Neural progenitor cell (in vitro differentiated cells): Measurements from ENCODE around the gene TCF23. TPM values are rescaled to one million over a fixed set of nuclear protein-coding genes. Genes with fewer than 3 reads are reported as not detected.
"Not testable (repeated sequence)": the region's sequence is repeated elsewhere in the genome, so short reads cannot be mapped to it uniquely, and the experiment has no call there.

ENCODE experiments used
- DNase-seq: peaks from one replicate; pipeline ENCODE4 v3.0.0-alpha.2; 2016; ENCODE audit warnings: low spot score
- H2AFZ ChIP-seq: fragments of 200-600 bp; sonication (generic); replicated peaks from 2 replicates; pipeline ENCODE4 v1.6.1; 2016; ENCODE audit warnings: antibody characterized with exemption
- H3F3A ChIP-seq: fragments of 200-600 bp; sonication (generic); 2 replicates; pipeline ENCODE4 v1.6.1; 2016; ENCODE audit warnings: antibody characterized with exemption, low read depth
- H3K27ac ChIP-seq: fragments of 200-600 bp; sonication (generic); 2 replicates; pipeline ENCODE4 v1.5.1; 2016; ENCODE audit warnings: mild to moderate bottlenecking
- H3K27me3 ChIP-seq: fragments of 200-600 bp; sonication (generic); 2 replicates; pipeline ENCODE4 v1.6.1; 2016; ENCODE audit warnings: mild to moderate bottlenecking, moderate library complexity
- H3K36me3 ChIP-seq: fragments of 200-600 bp; sonication (generic); 2 replicates; pipeline ENCODE4 v1.5.1; 2016
- H3K4me1 ChIP-seq: fragments of 200-600 bp; sonication (generic); 2 replicates; pipeline ENCODE4 v1.6.1; 2016; ENCODE audit warnings: mixed run types
- H3K4me2 ChIP-seq: fragments of 200-600 bp; sonication (generic); 2 replicates; pipeline ENCODE4 v1.6.1; 2016
- H3K4me3 ChIP-seq: fragments of 200-600 bp; sonication (generic); 2 replicates; pipeline ENCODE4 v1.5.1; 2016
- H3K79me2 ChIP-seq: fragments of 200-600 bp; sonication (generic); 2 replicates; pipeline ENCODE4 v1.6.1; 2016; ENCODE audit warnings: low read depth
- H3K9ac ChIP-seq: fragments of 200-600 bp; sonication (generic); 2 replicates; pipeline ENCODE4 v1.6.1; 2016
- H3K9me3 ChIP-seq: fragments of 200-600 bp; sonication (generic); 2 replicates; pipeline ENCODE4 v1.5.1; 2016; ENCODE audit warnings: low read depth
- H4K20me1 ChIP-seq: fragments of 200-600 bp; sonication (generic); 2 replicates; pipeline ENCODE4 v1.6.1; 2016; ENCODE audit warnings: low read depth
- H3K27ac Mint-ChIP-seq: 3 replicates; pipeline ENCODE4 v1.8.0; 2021; ENCODE audit warnings: mixed read lengths
- H3K27me3 Mint-ChIP-seq: 2 replicates; pipeline ENCODE4 v1.8.0; 2022; ENCODE audit warnings: low read depth, mild to moderate bottlenecking, inconsistent platforms, moderate library complexity, mixed read lengths; ENCODE audit not compliant: insufficient read depth
- H3K36me3 Mint-ChIP-seq: 3 replicates; pipeline ENCODE4 v1.8.0; 2021; ENCODE audit warnings: mixed read lengths
- H3K4me1 Mint-ChIP-seq: 3 replicates; pipeline ENCODE4 v1.8.0; 2021; ENCODE audit warnings: mixed read lengths
- H3K4me3 Mint-ChIP-seq: 3 replicates; pipeline ENCODE4 v1.8.0; 2021; ENCODE audit warnings: mild to moderate bottlenecking, moderate library complexity, mixed read lengths
- H3K9me3 Mint-ChIP-seq: 3 replicates; pipeline ENCODE4 v1.8.0; 2020; ENCODE audit warnings: mixed read lengths
- EZH2 ChIP-seq: fragments of 200-600 bp; sonication (generic); IDR thresholded peaks from 2 replicates; pipeline ENCODE4 v1.6.1; 2017; ENCODE audit warnings: antibody characterized with exemption, mild to moderate bottlenecking, moderate library complexity
- EZH2phosphoT487 ChIP-seq: fragments of 200-600 bp; sonication (generic); IDR thresholded peaks from 2 replicates; pipeline ENCODE4 v1.6.1; 2017; ENCODE audit warnings: antibody characterized with exemption
- total RNA-seq: library from RNA; depleted of rRNA; stranded (reverse); fragments of >200 nt; gene quantifications from 2 replicates; pipeline ENCODE4 v1.2.3, GENCODE V29; 2015; ENCODE audit warnings: low replicate concordance
- TF ChIP-seq, protein P1 (sequence below): fragments of 200-600 bp; sonication (generic); IDR thresholded peaks from 2 replicates; pipeline ENCODE4 v1.5.1; 2017; ENCODE audit warnings: antibody characterized with exemption, mild to moderate bottlenecking

Gene TCF23
- total RNA-seq, 1 donor from 2014 or later, result not detected

GRCh38 chr2:27111392-27112078, 37.3 kb upstream of the TCF23 start:
- not testable (repeated sequence) for H3K4me1 ChIP-seq, H3K9me3 Mint-ChIP-seq, H3K9ac ChIP-seq, H2AFZ ChIP-seq, H3K4me2 ChIP-seq, H3K4me3 Mint-ChIP-seq, H3K27ac Mint-ChIP-seq, H4K20me1 ChIP-seq, H3K27ac ChIP-seq, DNase-seq, H3K27me3 ChIP-seq, H3K79me2 ChIP-seq, H3K36me3 ChIP-seq, H3K36me3 Mint-ChIP-seq, H3K9me3 ChIP-seq, H3F3A ChIP-seq, H3K4me3 ChIP-seq
- H3K4me1 Mint-ChIP-seq, result peaks cover 10% of the 10 kb centered on the region
- peaks cover 11% of the 10 kb centered on the region for H3K27me3 Mint-ChIP-seq

- H3K27me3 Mint-ChIP-seq, result peaks cover 34% of the 10 kb centered on the region
- H2AFZ ChIP-seq, result no peak overlapping the region
- peaks cover 2% of the 10 kb centered on the region for H3K9me3 Mint-ChIP-seq
- no peaks in the 10 kb centered on the region for H4K20me1 ChIP-seq
- H3K27ac Mint-ChIP-seq, result no peak overlapping the region
- no peak for DNase-seq
- H3K4me2 ChIP-seq, result no peak overlapping the region
- no peak overlapping the region for H3K4me3 Mint-ChIP-seq
- H3K4me1 ChIP-seq, result peaks cover 12% of the 10 kb centered on the region
- H3K4me3 ChIP-seq, result no peak overlapping the region
- no peaks in the 10 kb centered on the region for H3K79me2 ChIP-seq
- no peak overlapping the region for H3K9ac ChIP-seq
- peaks cover 21% of the 10 kb centered on the region for H3K4me1 Mint-ChIP-seq
- TF ChIP-seq, protein P1, sequence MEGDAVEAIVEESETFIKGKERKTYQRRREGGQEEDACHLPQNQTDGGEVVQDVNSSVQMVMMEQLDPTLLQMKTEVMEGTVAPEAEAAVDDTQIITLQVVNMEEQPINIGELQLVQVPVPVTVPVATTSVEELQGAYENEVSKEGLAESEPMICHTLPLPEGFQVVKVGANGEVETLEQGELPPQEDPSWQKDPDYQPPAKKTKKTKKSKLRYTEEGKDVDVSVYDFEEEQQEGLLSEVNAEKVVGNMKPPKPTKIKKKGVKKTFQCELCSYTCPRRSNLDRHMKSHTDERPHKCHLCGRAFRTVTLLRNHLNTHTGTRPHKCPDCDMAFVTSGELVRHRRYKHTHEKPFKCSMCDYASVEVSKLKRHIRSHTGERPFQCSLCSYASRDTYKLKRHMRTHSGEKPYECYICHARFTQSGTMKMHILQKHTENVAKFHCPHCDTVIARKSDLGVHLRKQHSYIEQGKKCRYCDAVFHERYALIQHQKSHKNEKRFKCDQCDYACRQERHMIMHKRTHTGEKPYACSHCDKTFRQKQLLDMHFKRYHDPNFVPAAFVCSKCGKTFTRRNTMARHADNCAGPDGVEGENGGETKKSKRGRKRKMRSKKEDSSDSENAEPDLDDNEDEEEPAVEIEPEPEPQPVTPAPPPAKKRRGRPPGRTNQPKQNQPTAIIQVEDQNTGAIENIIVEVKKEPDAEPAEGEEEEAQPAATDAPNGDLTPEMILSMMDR, result no peak
- TF ChIP-seq EZH2phosphoT487, result no peak
- TF ChIP-seq EZH2, result no peak
- peaks cover 23% of the 10 kb centered on the region for H3F3A ChIP-seq
- no peaks in the 10 kb centered on the region for H3K36me3 ChIP-seq
- H3K36me3 Mint-ChIP-seq, result no peaks in the 10 kb centered on the region
- H3K27me3 ChIP-seq, result peaks cover 43% of the 10 kb centered on the region
- no peaks in the 10 kb centered on the region for H3K9me3 ChIP-seq
- H3K27ac ChIP-seq, result no peak overlapping the region
These were observed 33.3 kb upstream of the TCF23 start for GRCh38 chr2:27115519-27115918.

- Mint-ChIP-seq H3K36me3 (no peaks in the 10 kb centered on the region), H3K27ac (no peak overlapping the region), H3K27me3 (peaks cover 44% of the 10 kb centered on the region), H3K9me3 (peaks cover 6% of the 10 kb centered on the region), H3K4me1 (peaks cover 21% of the 10 kb centered on the region), H3K4me3 (peak overlapping the region; percentile 71)
- Histone ChIP-seq H3K9me3 (no peaks in the 10 kb centered on the region), H3K36me3 (no peaks in the 10 kb centered on the region), H3K4me2 (peak overlapping the region; percentile 92), H3K4me3 (peak overlapping the region; percentile 58), H3K79me2 (no peaks in the 10 kb centered on the region), H3K27me3 (peaks cover 69% of the 10 kb centered on the region), H3F3A (peaks cover 23% of the 10 kb centered on the region), H3K4me1 (peaks cover 12% of the 10 kb centered on the region), H4K20me1 (no peaks in the 10 kb centered on the region), H3K9ac (no peak overlapping the region), H2AFZ (peak overlapping the region; percentile 91), H3K27ac (no peak overlapping the region)
- no peak for DNase-seq
- TF ChIP-seq EZH2phosphoT487, result no peak
- TF ChIP-seq, protein P1, result no peak
- TF ChIP-seq EZH2, result no peak
These were observed 30.7 kb upstream of the TCF23 start for GRCh38 chr2:27117995-27118524.
